Measurements from ENCODE around the gene IL36RN.

- TF ChIP-seq CTCF (conservative IDR thresholded peaks at IDR 0.05; ENCODE audit: low read length) (no peak), EZH2phosphoT487 (IDR thresholded peaks at IDR 0.05; ENCODE audit: borderline replicate concordance, low read depth, low read length) (no peak)
Observed at GRCh38 chr2:113032737-113033136, 26.3 kb upstream of the IL36RN start.

All from OCI-LY7 (cell line).